Stimulated activated CD4-positive, alpha-beta T cell treated with anti-CD3 and anti-CD28 coated beads, Interleukin-12 subunit alpha, Interleukin-12 subunit beta, amount 100 ng/mL, for 48 hours (primary cell): Measurements from ENCODE around the gene ILKAP.
A peak's percentile ranks its signal among the peaks of the same experiment; 100 is the strongest.

Experiments
- DNase-seq, 3 donors: peaks; one replicate each; pipeline ENCODE4 v3.0.0-alpha.2; 2020; ENCODE audit warnings: low read depth in 2 of 3, low spot score in 1 of 3

ILKAP gene

GRCh38 chr2:238166391-238167343, 36.8 kb downstream of the ILKAP start:
- no peak for DNase-seq

GRCh38 chr2:238165288-238165921, 38.1 kb downstream of the ILKAP start:
- DNase-seq: no peak

- DNase-seq: no peak
These were observed 38.6 kb downstream of the ILKAP start for GRCh38 chr2:238164906-238165287.

- no peak for DNase-seq
These were observed 39.9 kb downstream of the ILKAP start for GRCh38 chr2:238163481-238164198.

GRCh38 chr2:238162846-238163441, 40.6 kb downstream of the ILKAP start:
- no peak for DNase-seq

GRCh38 chr2:238162251-238162845, 41.1 kb downstream of the ILKAP start:
- DNase-seq: no peak

- no peak for DNase-seq
These were observed 42.0 kb downstream of the ILKAP start for GRCh38 chr2:238161291-238162051.

GRCh38 chr2:238160206-238161129, 43.0 kb downstream of the ILKAP start:
- no peak for DNase-seq

- no peak for DNase-seq
These were observed 43.8 kb downstream of the ILKAP start for GRCh38 chr2:238159661-238160205.

GRCh38 chr2:238159071-238159539, 44.4 kb downstream of the ILKAP start:
- DNase-seq: peak in 1 of 3 donors; percentile 17

- DNase-seq: peak; percentile 20 to 41 (median 38)
These were observed 44.9 kb downstream of the ILKAP start, which contains the start of gene ERFE for GRCh38 chr2:238158509-238159070. TSS of gene ERFE (plus strand) at chr2:238158970. CDS start at chr2:238159008, 38 bp downstream.

GRCh38 chr2:238158018-238158508, 45.4 kb downstream of the ILKAP start:
- DNase-seq: no peak

- DNase-seq: no peak
These were observed 45.9 kb downstream of the ILKAP start for GRCh38 chr2:238157506-238158017.

GRCh38 chr2:238155761-238156694, 47.5 kb downstream of the ILKAP start:
- no peak for DNase-seq

- no peak for DNase-seq
These were observed 48.3 kb downstream of the ILKAP start for GRCh38 chr2:238155051-238155760.

- no peak for DNase-seq
These were observed 48.9 kb downstream of the ILKAP start for GRCh38 chr2:238154570-238154969.
